Kasumi-1 (cell line): ENCODE results near the gene TNFSF13B.

Source experiments
- DNase-seq, 2 experiments: peaks; one replicate each; lab custom pipeline; 2025; lab: John Stamatoyannopoulos, UW

Gene TNFSF13B

GRCh38 chr13:108346376-108346775 lies 76.9 kb downstream of the TNFSF13B start:
- DNase-seq = no peak

GRCh38 chr13:108349269-108349668 lies 79.8 kb downstream of the TNFSF13B start:
- DNase-seq = no peak

- no peak for DNase-seq
These were observed 81.1 kb downstream of the TNFSF13B start for GRCh38 chr13:108350579-108350978.

- peak; percentile 57 to 72 for DNase-seq
These were observed 83.1 kb downstream of the TNFSF13B start for GRCh38 chr13:108352599-108352998.

GRCh38 chr13:108357228-108357627 lies 87.7 kb downstream of the TNFSF13B start:
- DNase-seq = no peak
